Trophoblast cell (in vitro differentiated cells and primary cell): Measurements from ENCODE around the gene OR56B4.

Experiments used
- DNase-seq, 2 donors: peaks; one replicate each; pipeline ENCODE4 v3.0.0-alpha.2; 2016
- H2AFZ ChIP-seq: 2 replicates; pipeline ENCODE4 v1.6.1; 2013; ENCODE audit warnings: low read length, moderate library complexity, mild to moderate bottlenecking; ENCODE audit not compliant: insufficient read depth, poor library complexity
- H2AK5ac ChIP-seq: 2 replicates; pipeline ENCODE4 v1.6.1; 2013; ENCODE audit warnings: mild to moderate bottlenecking, low read length
- H2BK120ac ChIP-seq: 2 replicates; pipeline ENCODE4 v1.6.1; 2013; ENCODE audit warnings: low read length, mild to moderate bottlenecking, moderate library complexity; ENCODE audit not compliant: insufficient read depth, poor library complexity
- H2BK12ac ChIP-seq: 2 replicates; pipeline ENCODE4 v1.6.1; 2013; ENCODE audit warnings: mild to moderate bottlenecking, low read length, moderate library complexity
- H2BK5ac ChIP-seq: 2 replicates; pipeline ENCODE4 v1.6.1; 2013; ENCODE audit warnings: low read length, low read depth, moderate library complexity, mild to moderate bottlenecking; ENCODE audit not compliant: poor library complexity
- H3K14ac ChIP-seq: 2 replicates; pipeline ENCODE4 v1.6.1; 2013; ENCODE audit warnings: mild to moderate bottlenecking, low read length
- H3K18ac ChIP-seq: 2 replicates; pipeline ENCODE4 v1.6.1; 2013; ENCODE audit warnings: mild to moderate bottlenecking, low read length
- H3K23ac ChIP-seq: 2 replicates; pipeline ENCODE4 v1.6.1; 2013; ENCODE audit warnings: low read length
- H3K27ac ChIP-seq: 2 replicates; pipeline ENCODE4 v1.5.1; 2013; ENCODE audit warnings: low read depth, mild to moderate bottlenecking, inconsistent platforms, low read length, moderate library complexity
- H3K27me3 ChIP-seq: 2 replicates; pipeline ENCODE4 v1.6.1; 2013; ENCODE audit warnings: inconsistent platforms, mild to moderate bottlenecking, low read length, moderate library complexity; ENCODE audit not compliant: insufficient read depth
- H3K36me3 ChIP-seq, 2 experiments: 1 replicate in 1 of 2; 2 replicates in 1 of 2; pipeline ENCODE4 v1.6.1; 2013; ENCODE audit warnings: low read length in 2 of 2, mild to moderate bottlenecking in 2 of 2, moderate library complexity in 1 of 2; ENCODE audit not compliant: insufficient read depth in 2 of 2, control insufficient read depth in 1 of 2
- H3K4ac ChIP-seq: 2 replicates; pipeline ENCODE4 v1.6.1; 2013; ENCODE audit warnings: low read depth, mild to moderate bottlenecking, low read length, moderate library complexity
- H3K4me1 ChIP-seq, 2 experiments: 1 replicate in 1 of 2; 2 replicates in 1 of 2; pipeline ENCODE4 v1.6.1; 2013; ENCODE audit warnings: low read length in 2 of 2, mild to moderate bottlenecking in 2 of 2, moderate library complexity in 1 of 2; ENCODE audit not compliant: insufficient read depth in 2 of 2, control insufficient read depth in 1 of 2
- H3K4me2 ChIP-seq: 2 replicates; pipeline ENCODE4 v1.6.1; 2013; ENCODE audit warnings: inconsistent platforms, mild to moderate bottlenecking, low read length, moderate library complexity
- H3K4me3 ChIP-seq: 2 replicates; pipeline ENCODE4 v1.5.1; 2013; ENCODE audit warnings: mild to moderate bottlenecking, low read depth, low read length, inconsistent platforms
- H3K79me1 ChIP-seq: one replicate; pipeline ENCODE4 v1.6.1; 2013; ENCODE audit warnings: low read length
- H3K79me2 ChIP-seq: 2 replicates; pipeline ENCODE4 v1.6.1; 2013; ENCODE audit warnings: low read length, mild to moderate bottlenecking; ENCODE audit not compliant: control insufficient read depth, insufficient read depth, poor library complexity
- H3K9ac ChIP-seq: 2 replicates; pipeline ENCODE4 v1.6.1; 2013; ENCODE audit warnings: mild to moderate bottlenecking, low read length
- H3K9me3 ChIP-seq: 2 replicates; pipeline ENCODE4 v1.6.1; 2013; ENCODE audit warnings: low read depth, mild to moderate bottlenecking, control low read depth, inconsistent platforms, low read length; ENCODE audit not compliant: insufficient read depth
- H4K12ac ChIP-seq: 2 replicates; pipeline ENCODE4 v1.6.1; 2013; ENCODE audit warnings: low read depth, mild to moderate bottlenecking, low read length, moderate library complexity
- H4K8ac ChIP-seq: 2 replicates; pipeline ENCODE4 v1.6.1; 2013; ENCODE audit warnings: low read depth, mild to moderate bottlenecking, low read length, moderate library complexity
- H4K91ac ChIP-seq: one replicate; pipeline ENCODE4 v1.6.1; 2013; ENCODE audit warnings: low read depth, mild to moderate bottlenecking, low read length, moderate library complexity
- WGBS: extraction: QIAGEN DNeasy Blood & Tissue Kit; methylation state at CpG from one replicate; pipeline ENCODE4 v1.1.7; 2013; ENCODE audit warnings: missing lambda C conversion rate; ENCODE audit not compliant: insufficient read length, insufficient coverage; ENCODE audit errors: extremely low coverage; 5-methylcytosine and 5-hydroxymethylcytosine counted together

The OR56B4 gene

GRCh38 chr11:6124245-6124644 lies 16.8 kb downstream of the OR56B4 start:
- no peak overlapping the region for H2BK5ac ChIP-seq
- no peaks in the 10 kb centered on the region for H3K79me2 ChIP-seq
- no peaks in the 10 kb centered on the region for H3K4me1 ChIP-seq
- no peak overlapping the region for H3K4me3 ChIP-seq
- H4K91ac ChIP-seq: no peak overlapping the region
- no peak overlapping the region for H2BK120ac ChIP-seq
- no peak overlapping the region for H3K4ac ChIP-seq
- no peak overlapping the region for H3K9ac ChIP-seq
- H3K27me3 ChIP-seq: no peaks in the 10 kb centered on the region
- H4K12ac ChIP-seq: no peak overlapping the region
- H3K14ac ChIP-seq: no peak overlapping the region
- no peak overlapping the region for H2BK12ac ChIP-seq
- no peak overlapping the region for H2AK5ac ChIP-seq
- no peak overlapping the region for H3K27ac ChIP-seq
- no peak overlapping the region for H3K23ac ChIP-seq
- no peaks in the 10 kb centered on the region for H3K9me3 ChIP-seq
- H2AFZ ChIP-seq: no peak overlapping the region
- WGBS: no CpG with 5 or more reads among the region's 3 CpGs
- no peak overlapping the region for H3K18ac ChIP-seq
- no peak overlapping the region for H3K4me2 ChIP-seq
- H3K36me3 ChIP-seq: no peaks in the 10 kb centered on the region
- H3K79me1 ChIP-seq: no peaks in the 10 kb centered on the region
- DNase-seq: no peak
- H4K8ac ChIP-seq: no peak overlapping the region

DNA sequence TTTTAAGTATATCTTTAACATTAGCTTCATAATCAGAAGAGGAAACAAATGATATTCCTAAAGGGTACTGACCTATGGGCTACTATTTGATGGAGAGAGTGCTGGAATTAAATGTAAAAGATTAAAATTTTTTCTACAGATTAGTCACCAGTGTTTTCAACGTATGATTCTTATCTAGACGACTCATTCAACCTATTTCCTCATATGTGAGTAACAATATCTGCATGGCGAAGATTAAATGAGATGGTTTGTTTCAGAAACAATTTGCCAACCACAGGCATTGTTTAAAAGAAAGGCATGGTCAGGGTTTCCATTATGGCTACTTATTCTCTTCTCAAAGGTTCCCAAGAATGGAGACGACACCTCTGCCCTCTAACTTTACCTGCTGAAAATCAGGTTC lies 20.4 kb downstream of the OR56B4 start:
- Histone ChIP-seq H4K12ac (no peak overlapping the region), H3K36me3 (no peaks in the 10 kb centered on the region), H3K79me2 (no peaks in the 10 kb centered on the region), H3K27me3 (no peaks in the 10 kb centered on the region), H4K8ac (no peak overlapping the region), H3K79me1 (no peaks in the 10 kb centered on the region), H2BK120ac (no peak overlapping the region), H2BK5ac (no peak overlapping the region), H3K14ac (no peak overlapping the region), H3K4me1 (no peaks in the 10 kb centered on the region), H2AFZ (no peak overlapping the region), H3K23ac (no peak overlapping the region), H3K27ac (no peak overlapping the region), H4K91ac (no peak overlapping the region), H2BK12ac (no peak overlapping the region), H3K9me3 (no peaks in the 10 kb centered on the region), H3K4me3 (no peak overlapping the region), H3K4ac (no peak overlapping the region), H3K9ac (no peak overlapping the region), H2AK5ac (no peak overlapping the region), H3K4me2 (no peak overlapping the region), H3K18ac (no peak overlapping the region)
- DNase-seq: peak in 1 of 2 donors; percentile 72
- WGBS: no CpG with 5 or more reads among the region's 4 CpGs

DNA sequence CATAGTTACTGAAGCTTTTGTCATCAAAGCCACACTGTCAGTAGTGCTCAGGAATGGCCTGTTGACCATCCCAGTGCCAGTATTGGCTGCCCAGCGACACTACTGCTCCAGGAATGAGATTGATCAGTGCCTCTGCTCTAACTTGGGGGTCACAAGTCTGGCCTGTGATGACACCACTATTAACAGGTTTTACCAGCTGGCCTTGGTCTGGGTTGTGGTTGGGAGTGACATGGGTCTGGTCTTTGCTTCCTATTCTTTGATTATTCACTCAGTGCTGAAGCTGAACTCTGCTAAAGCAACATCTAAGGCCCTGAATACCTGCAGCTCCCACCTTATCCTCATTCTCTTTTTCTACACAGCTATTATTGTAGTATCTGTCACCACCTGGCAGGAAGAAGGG lies 21.5 kb downstream of the OR56B4 start:
- DNase-seq: no peak
- Histone ChIP-seq H2AFZ (no peak overlapping the region), H3K36me3 (no peaks in the 10 kb centered on the region), H3K79me2 (no peaks in the 10 kb centered on the region), H3K4ac (no peak overlapping the region), H2BK5ac (no peak overlapping the region), H3K14ac (no peak overlapping the region), H3K23ac (no peak overlapping the region), H3K9ac (no peak overlapping the region), H4K12ac (no peak overlapping the region), H4K91ac (no peak overlapping the region), H2BK12ac (no peak overlapping the region), H3K4me2 (no peak overlapping the region), H2BK120ac (no peak overlapping the region), H3K4me3 (no peak overlapping the region), H3K18ac (no peak overlapping the region), H2AK5ac (no peak overlapping the region), H3K9me3 (no peaks in the 10 kb centered on the region), H3K27ac (no peak overlapping the region), H3K27me3 (no peaks in the 10 kb centered on the region), H4K8ac (no peak overlapping the region), H3K4me1 (no peaks in the 10 kb centered on the region), H3K79me1 (no peaks in the 10 kb centered on the region)
- no CpG with 5 or more reads among the region's 1 CpG for WGBS

- no peaks in the 10 kb centered on the region for H3K36me3 ChIP-seq
- H3K4me1 ChIP-seq: no peaks in the 10 kb centered on the region
- DNase-seq: no peak
- H3K79me1 ChIP-seq: no peaks in the 10 kb centered on the region
- no peak overlapping the region for H3K27ac ChIP-seq
- H4K91ac ChIP-seq: no peak overlapping the region
- WGBS: no CpG with 5 or more reads among the region's 1 CpG
- no peak overlapping the region for H4K8ac ChIP-seq
- H3K9ac ChIP-seq: no peak overlapping the region
- H2BK12ac ChIP-seq: no peak overlapping the region
- H3K4ac ChIP-seq: no peak overlapping the region
- no peaks in the 10 kb centered on the region for H3K27me3 ChIP-seq
- no peak overlapping the region for H3K18ac ChIP-seq
- H3K9me3 ChIP-seq: no peaks in the 10 kb centered on the region
- H3K14ac ChIP-seq: no peak overlapping the region
- H3K23ac ChIP-seq: no peak overlapping the region
- no peak overlapping the region for H2BK120ac ChIP-seq
- H4K12ac ChIP-seq: no peak overlapping the region
- no peak overlapping the region for H2BK5ac ChIP-seq
- H2AK5ac ChIP-seq: no peak overlapping the region
- no peak overlapping the region for H3K4me2 ChIP-seq
- no peaks in the 10 kb centered on the region for H3K79me2 ChIP-seq
- no peak overlapping the region for H2AFZ ChIP-seq
- no peak overlapping the region for H3K4me3 ChIP-seq
These were observed 22.2 kb downstream of the OR56B4 start for GRCh38 chr11:6129635-6130034.
